HepG2 (cell line): Measurements from ENCODE around the gene ARHGAP10. TPM values are rescaled to one million over a fixed set of nuclear protein-coding genes. Genes with fewer than 3 reads are reported as not detected.

Source experiments
- ATAC-seq: fragments of 200-7000 bp; cut with Tn5 transposase; 3 replicates; pipeline ENCODE4 v1.9.1; 2020; ENCODE audit warnings: mild to moderate bottlenecking, moderate library complexity
- BruUV-seq: library from RNA; stranded (reverse); fragments of 400-500 nt; replicated peaks from 2 replicates; lab custom pipeline; 2021; lab: Mats Ljungman, UMichigan
- CTCF ChIA-PET: fragments of 300-600 bp; formaldehyde crosslinking; extraction: SDS; loops from one replicate; lab custom pipeline; 2021; ENCODE audit warnings: low total read pairs, inconsistent platforms, low intra/inter-chr PET ratio; lab: Yijun Ruan, JAX
- POLR2A ChIA-PET: fragments of 350-600 bp; sonication (Branson Sonifier 250); formaldehyde crosslinking; loops from one replicate; lab custom pipeline; 2020; ENCODE audit warnings: antibody characterized with exemption, inconsistent platforms; lab: Yijun Ruan, JAX
- DNase-seq: peaks from one replicate; pipeline ENCODE4 v3.0.0-alpha.2; 2015; ENCODE audit warnings: low spot score
- FAIRE-seq: peaks from 3 replicates; lab custom pipeline; 2011; peaks lifted over from hg19 to GRCh38; lab: Jason Lieb, UNC
- H2AFZ ChIP-seq: one replicate; pipeline ENCODE4 v1.6.1; 2011; ENCODE audit warnings: low read length, inconsistent platforms
- H3K27ac ChIP-seq: fragments of 300-600 bp; 3 replicates; pipeline ENCODE4 v1.8.0; 2011; ENCODE audit warnings: mixed run types, mild to moderate bottlenecking, mixed read lengths, low read length, inconsistent platforms; ENCODE audit not compliant: insufficient read depth; ENCODE audit errors: extremely low read length
- H3K27me3 ChIP-seq, 2 experiments: fragments of 200-600 bp in 1 of 2; 2 replicates in 1 of 2; 3 replicates in 1 of 2; pipeline versions ENCODE4 v1.6.0 to v1.8.0; 2011; ENCODE audit warnings: low read length in 2 of 2, mild to moderate bottlenecking in 2 of 2, moderate library complexity in 2 of 2, inconsistent platforms in 1 of 2; ENCODE audit not compliant: insufficient read depth in 2 of 2, control insufficient read depth in 1 of 2
- H3K36me3 ChIP-seq, 2 experiments: fragments of 200-600 bp in 1 of 2; replicated peaks in 1 of 2; 2 replicates in 1 of 2; 3 replicates in 1 of 2; pipeline versions ENCODE4 v1.5.1 to v1.8.0; 2011; ENCODE audit warnings: low read length in 2 of 2, inconsistent platforms in 1 of 2; ENCODE audit not compliant: insufficient read depth in 2 of 2, control insufficient read depth in 1 of 2
- H3K4me1 ChIP-seq: 2 replicates; pipeline ENCODE4 v1.5.1; 2012; ENCODE audit warnings: low read length, inconsistent platforms; ENCODE audit not compliant: insufficient read depth
- H3K4me2 ChIP-seq: 2 replicates; pipeline ENCODE4 v1.6.0; 2011; ENCODE audit warnings: low read depth, low read length, inconsistent platforms
- H3K4me3 ChIP-seq, 3 experiments: fragments of 200-600 bp in 1 of 3; sonication (generic), shearing (Covaris generic) in 1 of 3; replicated peaks in 1 of 3; 2 replicates each; pipeline ENCODE4 v1.5.1; 2011 to 2016; ENCODE audit warnings: low read length in 3 of 3, inconsistent platforms in 2 of 3, low read depth in 2 of 3, mild to moderate bottlenecking in 2 of 3, control low read depth in 1 of 3, mixed read lengths in 1 of 3; ENCODE audit not compliant: insufficient read depth in 1 of 3
- H3K79me2 ChIP-seq: one replicate; pipeline ENCODE4 v1.6.1; 2011; ENCODE audit warnings: low read length, inconsistent platforms; ENCODE audit not compliant: insufficient read depth
- H3K9ac ChIP-seq: 2 replicates; pipeline ENCODE4 v1.6.0; 2011; ENCODE audit warnings: mild to moderate bottlenecking, low read depth, low read length, inconsistent platforms; ENCODE audit not compliant: insufficient read depth
- H3K9me3 ChIP-seq: 2 replicates; pipeline ENCODE4 v1.5.1; 2012; ENCODE audit warnings: mild to moderate bottlenecking, low read length
- H4K20me1 ChIP-seq: 2 replicates; pipeline ENCODE4 v1.6.0; 2011; ENCODE audit warnings: inconsistent platforms, mild to moderate bottlenecking, low read length, moderate library complexity; ENCODE audit not compliant: insufficient read depth
- AGO2 ChIP-seq: fragments of 200-400 bp; formaldehyde crosslinking; optimal IDR thresholded peaks from 2 replicates; pipeline ENCODE3; 2017; ENCODE audit warnings: mild to moderate bottlenecking, low read depth, low read length, moderate library complexity
- ATF7 ChIP-seq, 2 experiments: fragments of 450-650 bp in 1 of 2; sonication (generic) in 1 of 2; formaldehyde crosslinking in 1 of 2; IDR thresholded peaks; 2 replicates each; pipeline versions ENCODE4 v1.4.0 to v1.6.1; 2016 to 2020; ENCODE audit warnings: antibody characterized with exemption in 1 of 2, mild to moderate bottlenecking in 1 of 2, missing genetic modification reagents in 1 of 2
- CREM ChIP-seq, 2 experiments: sonication (generic) in 1 of 2; formaldehyde crosslinking in 1 of 2; IDR thresholded peaks; 2 replicates each; pipeline versions ENCODE4 v1.4.0 to v1.6.1; 2016 to 2020; ENCODE audit warnings: antibody characterized with exemption in 1 of 2, mild to moderate bottlenecking in 1 of 2, missing genetic modification reagents in 1 of 2
- HNRNPH1 ChIP-seq: fragments of 200-400 bp; formaldehyde crosslinking; optimal IDR thresholded peaks from 2 replicates; pipeline ENCODE3; 2017; ENCODE audit warnings: mild to moderate bottlenecking, low read depth, low read length
- JARID2 ChIP-seq: sonication (generic); formaldehyde crosslinking; IDR thresholded peaks from 2 replicates; pipeline ENCODE4 v1.8.1; 2023; ENCODE audit warnings: missing genetic modification reagents, inconsistent platforms; ENCODE audit not compliant: insufficient replicate concordance
- MED1 ChIP-seq: sonication (generic); formaldehyde crosslinking; IDR thresholded peaks from 2 replicates; pipeline ENCODE4 v1.4.0; 2020; ENCODE audit warnings: missing genetic modification reagents
- MEIS2 ChIP-seq: sonication (generic); formaldehyde crosslinking; IDR thresholded peaks from 2 replicates; pipeline ENCODE4 v1.9.0; 2021; ENCODE audit warnings: mild to moderate bottlenecking, missing genetic modification reagents
- MTF2 ChIP-seq: sonication (generic); formaldehyde crosslinking; IDR thresholded peaks from 2 replicates; pipeline ENCODE4 v1.5.0; 2020; ENCODE audit warnings: missing genetic modification reagents, borderline replicate concordance
- NR2F6 ChIP-seq, 2 experiments: IDR thresholded peaks; 2 replicates each; pipeline ENCODE4 v1.6.1; 2016; ENCODE audit warnings: antibody characterized with exemption in 1 of 2, mild to moderate bottlenecking in 1 of 2
- PCBP2 ChIP-seq: fragments of 200-400 bp; formaldehyde crosslinking; optimal IDR thresholded peaks from 2 replicates; pipeline ENCODE3; 2018; ENCODE audit warnings: low read length, low read depth; ENCODE audit not compliant: poor library complexity, severe bottlenecking
- SUZ12 ChIP-seq: fragments of 150-350 bp; IDR thresholded peaks from 2 replicates; pipeline ENCODE4 v1.6.1; 2014; ENCODE audit warnings: low read depth, low read length
- TCF12 ChIP-seq, 2 experiments: fragments of 450-650 bp in 1 of 2; sonication (generic) in 1 of 2; formaldehyde crosslinking in 1 of 2; IDR thresholded peaks; 2 replicates each; pipeline versions ENCODE4 v1.6.1 to v1.8.0; 2017 to 2022; ENCODE audit warnings: antibody characterized with exemption in 1 of 2, mild to moderate bottlenecking in 1 of 2, missing genetic modification reagents in 1 of 2, moderate library complexity in 1 of 2
- TGIF2 ChIP-seq: IDR thresholded peaks from 2 replicates; pipeline ENCODE4 v1.6.1; 2016; ENCODE audit warnings: control low read depth, missing compliant biosample characterization
- ZFP82 ChIP-seq: sonication (generic); formaldehyde crosslinking; IDR thresholded peaks from 2 replicates; pipeline ENCODE4 v1.5.1; 2020; ENCODE audit warnings: mild to moderate bottlenecking, missing genetic modification reagents, borderline replicate concordance
- ZNF225 ChIP-seq: sonication (generic); formaldehyde crosslinking; IDR thresholded peaks from 2 replicates; pipeline ENCODE4 v1.4.0; 2020; ENCODE audit warnings: mild to moderate bottlenecking, missing genetic modification reagents
- ZNF501 ChIP-seq: sonication (generic); formaldehyde crosslinking; IDR thresholded peaks from 2 replicates; pipeline ENCODE4 v1.5.1; 2020; ENCODE audit warnings: mild to moderate bottlenecking, moderate library complexity, missing genetic modification reagents
- ZNF83 ChIP-seq: sonication (generic); formaldehyde crosslinking; IDR thresholded peaks from 2 replicates; pipeline ENCODE4 v1.4.0; 2020; ENCODE audit warnings: missing genetic modification reagents, mild to moderate bottlenecking, borderline replicate concordance
- WGBS: methylation state at CpG from one replicate; pipeline ENCODE4 v1.1.6; 2017; ENCODE audit warnings: low lambda C conversion rate; 5-methylcytosine and 5-hydroxymethylcytosine counted together
- in situ Hi-C: cut with HindIII; loops from 2 replicates; pipeline ENCODE4 v1.10.0; 2017; ENCODE audit warnings: low pct_unique_long_range_greater_than_20kb; ENCODE audit not compliant: extremely low pct_ligation_motif_present
- intact Hi-C: fragments of 100-400 bp; cut with micrococcal nuclease; formaldehyde crosslinking; loops from one replicate; pipeline ENCODE4 v1.10.0; 2022; ENCODE audit not compliant: unreplicated experiment
- polyA plus RNA-seq, 8 experiments: library from polyadenylated mRNA; depleted of rRNA in 3 of 8; stranded (reverse) in 7 of 8; unstranded in 1 of 8; fragments of >200 nt; fragmentation: Illumina TruSeq in 4 of 8; extraction: Trizol in 4 of 8; gene quantifications; 2 replicates each; pipeline versions ENCODE4 v1.2.1 to v1.2.3, GENCODE V29; 2011 to 2016; ENCODE audit warnings: low read depth in 4 of 8, missing spikeins in 1 of 8, mixed read lengths in 1 of 8; ENCODE audit not compliant: insufficient read depth in 1 of 8
- total RNA-seq, 5 experiments: library from RNA; depleted of rRNA; stranded (reverse); fragments of >200 nt; fragmentation: Illumina TruSeq; extraction: Trizol; gene quantifications; 2 replicates each; pipeline ENCODE4 v1.2.3, GENCODE V29; 2016; ENCODE audit warnings: low read depth in 1 of 5
- TF ChIP-seq, protein P1 (sequence below): sonication (generic); formaldehyde crosslinking; conservative IDR thresholded peaks from 2 replicates; pipeline ENCODE4 v1.8.0; 2022; ENCODE audit warnings: missing genetic modification reagents
- TF ChIP-seq, protein P2 (sequence below): sonication (generic); formaldehyde crosslinking; IDR thresholded peaks from 2 replicates; pipeline ENCODE4 v1.5.1; 2020; ENCODE audit warnings: mild to moderate bottlenecking, missing genetic modification reagents, moderate library complexity

Gene ARHGAP10
- total and polyA plus RNA-seq, 2 of the 13 experiments (the other 11 are each of a cell fraction or from before 2014, with no cell fraction given) = 0.45 to 1.6 TPM

DNA sequence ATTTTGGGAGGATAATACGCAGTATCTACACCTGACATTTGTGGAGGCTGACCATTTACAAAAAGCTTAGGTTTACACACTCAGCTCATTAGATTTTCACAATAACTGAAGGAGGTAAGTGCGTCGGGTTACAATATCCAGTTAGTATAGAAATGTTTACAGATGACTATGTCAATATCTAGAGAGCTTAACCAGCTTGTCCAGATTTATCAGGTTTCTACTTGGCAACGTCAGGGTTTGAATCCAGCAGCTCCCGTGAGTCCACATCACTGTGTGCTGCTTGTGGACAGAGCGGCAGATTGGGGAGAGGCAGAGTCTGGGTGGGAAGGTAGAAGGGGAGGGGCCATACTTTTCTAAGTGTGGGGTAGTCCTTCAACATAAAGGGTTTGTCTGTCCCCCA, 28.3 kb downstream of the ARHGAP10 start:
- H3K4me2 ChIP-seq = no peak overlapping the region
- H3K9me3 ChIP-seq = no peaks in the 10 kb centered on the region
- H3K27me3 ChIP-seq = no peaks in the 10 kb centered on the region
- 33% methylated on average over 6 of the region's 6 CpGs for WGBS
- intact Hi-C loops = no loop called here
- H3K4me1 ChIP-seq = no peaks in the 10 kb centered on the region; the same call in 1 of the 2 replicates
- no TSS peak for BruUV-seq
- H3K4me3 ChIP-seq = no peak overlapping the region
- DNase-seq = no peak
- in situ Hi-C loops = no loop called here
- H3K27ac ChIP-seq = no peak overlapping the region
- no peak overlapping the region for H3K9ac ChIP-seq
- POLR2A ChIA-PET = no interaction called here
- ATAC-seq = no peak
- CTCF ChIA-PET = no interaction called here
- H4K20me1 ChIP-seq = no peaks in the 10 kb centered on the region
- H2AFZ ChIP-seq = no peak overlapping the region
- no peaks in the 10 kb centered on the region for H3K36me3 ChIP-seq
- FAIRE-seq = no peak
- no peaks in the 10 kb centered on the region for H3K79me2 ChIP-seq
- TF ChIP-seq ATF7 (IDR thresholded peaks at IDR 0.05) = no peak
- TF ChIP-seq ATF7 (CRISPR knock-in tag; IDR thresholded peaks at IDR 0.05) = no peak
- no peak for TF ChIP-seq TCF12 (IDR thresholded peaks at IDR 0.05)
- TF ChIP-seq TCF12 (CRISPR knock-in tag; IDR thresholded peaks at IDR 0.05) = no peak
- no peak for TF ChIP-seq AGO2
- TF ChIP-seq PCBP2 = no peak
- no peak for TF ChIP-seq ZNF225
- no peak for TF ChIP-seq TGIF2 (CRISPR knock-in tag)
- TF ChIP-seq ZNF83 (CRISPR knock-in tag) = no peak
- TF ChIP-seq ZNF501 = no peak
- TF ChIP-seq NR2F6 (IDR thresholded peaks at IDR 0.05) = no peak
- TF ChIP-seq NR2F6 (CRISPR knock-in tag; IDR thresholded peaks at IDR 0.05) = no peak
- no peak for TF ChIP-seq CREM (IDR thresholded peaks at IDR 0.05)
- no peak for TF ChIP-seq CREM (CRISPR knock-in tag; IDR thresholded peaks at IDR 0.05)
- no peak for TF ChIP-seq SUZ12
- TF ChIP-seq, protein P1, sequence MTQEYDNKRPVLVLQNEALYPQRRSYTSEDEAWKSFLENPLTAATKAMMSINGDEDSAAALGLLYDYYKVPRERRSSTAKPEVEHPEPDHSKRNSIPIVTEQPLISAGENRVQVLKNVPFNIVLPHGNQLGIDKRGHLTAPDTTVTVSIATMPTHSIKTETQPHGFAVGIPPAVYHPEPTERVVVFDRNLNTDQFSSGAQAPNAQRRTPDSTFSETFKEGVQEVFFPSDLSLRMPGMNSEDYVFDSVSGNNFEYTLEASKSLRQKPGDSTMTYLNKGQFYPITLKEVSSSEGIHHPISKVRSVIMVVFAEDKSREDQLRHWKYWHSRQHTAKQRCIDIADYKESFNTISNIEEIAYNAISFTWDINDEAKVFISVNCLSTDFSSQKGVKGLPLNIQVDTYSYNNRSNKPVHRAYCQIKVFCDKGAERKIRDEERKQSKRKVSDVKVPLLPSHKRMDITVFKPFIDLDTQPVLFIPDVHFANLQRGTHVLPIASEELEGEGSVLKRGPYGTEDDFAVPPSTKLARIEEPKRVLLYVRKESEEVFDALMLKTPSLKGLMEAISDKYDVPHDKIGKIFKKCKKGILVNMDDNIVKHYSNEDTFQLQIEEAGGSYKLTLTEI (CRISPR knock-in tag) = no peak
- TF ChIP-seq, protein P2, sequence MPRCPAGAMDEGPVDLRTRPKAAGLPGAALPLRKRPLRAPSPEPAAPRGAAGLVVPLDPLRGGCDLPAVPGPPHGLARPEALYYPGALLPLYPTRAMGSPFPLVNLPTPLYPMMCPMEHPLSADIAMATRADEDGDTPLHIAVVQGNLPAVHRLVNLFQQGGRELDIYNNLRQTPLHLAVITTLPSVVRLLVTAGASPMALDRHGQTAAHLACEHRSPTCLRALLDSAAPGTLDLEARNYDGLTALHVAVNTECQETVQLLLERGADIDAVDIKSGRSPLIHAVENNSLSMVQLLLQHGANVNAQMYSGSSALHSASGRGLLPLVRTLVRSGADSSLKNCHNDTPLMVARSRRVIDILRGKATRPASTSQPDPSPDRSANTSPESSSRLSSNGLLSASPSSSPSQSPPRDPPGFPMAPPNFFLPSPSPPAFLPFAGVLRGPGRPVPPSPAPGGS (CRISPR knock-in tag) = no peak
- TF ChIP-seq ZFP82 (CRISPR knock-in tag) = no peak
- TF ChIP-seq MED1 (CRISPR knock-in tag) = no peak
- TF ChIP-seq MEIS2 (CRISPR knock-in tag) = no peak
- TF ChIP-seq MTF2 (CRISPR knock-in tag) = no peak
- TF ChIP-seq JARID2 = no peak
- TF ChIP-seq HNRNPH1 = no peak
